Astrocyte of the cerebellum (primary cell): ENCODE results near the gene IGF2BP2.

Source experiments
- DNase-seq: peaks from one replicate; pipeline ENCODE4 v3.0.0-alpha.2; 2011; ENCODE audit warnings: low read depth
- H3K4me3 ChIP-seq: 2 replicates; pipeline ENCODE4 v1.5.1; 2011; ENCODE audit warnings: mild to moderate bottlenecking, low read depth, low read length, moderate library complexity
- CTCF ChIP-seq: IDR thresholded peaks from 2 replicates; pipeline ENCODE4 v1.5.1; 2012; ENCODE audit warnings: low read length, low read depth, moderate library complexity, mild to moderate bottlenecking; ENCODE audit errors: missing control alignments
- in situ Hi-C: cut with HindIII; loops from 2 replicates; pipeline ENCODE4 v1.10.0; 2017; ENCODE audit warnings: low sequenced_read_pairs

The IGF2BP2 gene

GRCh38 chr3:185629554-185630181 is 195.2 kb downstream of the IGF2BP2 start:
- H3K4me3 ChIP-seq = no peak overlapping the region
- no peak for DNase-seq
- no peak for TF ChIP-seq CTCF
- in situ Hi-C loops = no loop called here

- in situ Hi-C loops = no loop called here
- no peak for TF ChIP-seq CTCF
- no peak overlapping the region for H3K4me3 ChIP-seq
- no peak for DNase-seq
Observed at GRCh38 chr3:185625784-185626183, 199.1 kb downstream of the IGF2BP2 start.

GRCh38 chr3:185623939-185624665 is 200.7 kb downstream of the IGF2BP2 start:
- no peak for TF ChIP-seq CTCF
- in situ Hi-C loops = no loop called here
- no peak for DNase-seq
- H3K4me3 ChIP-seq = no peak overlapping the region

- in situ Hi-C loops = no loop called here
- TF ChIP-seq CTCF = no peak
- no peak overlapping the region for H3K4me3 ChIP-seq
- no peak for DNase-seq
Observed at GRCh38 chr3:185613016-185613415, 211.8 kb downstream of the IGF2BP2 start.

GRCh38 chr3:185606196-185606595 is 218.6 kb downstream of the IGF2BP2 start:
- in situ Hi-C loops = no loop called here
- no peak for DNase-seq
- no peak overlapping the region for H3K4me3 ChIP-seq
- TF ChIP-seq CTCF = no peak

GRCh38 chr3:185605566-185605965 is 219.3 kb downstream of the IGF2BP2 start:
- TF ChIP-seq CTCF = no peak
- in situ Hi-C loops = no loop called here
- no peak for DNase-seq
- H3K4me3 ChIP-seq = no peak overlapping the region
